ENCODE data around the gene DMRTC2. TPM values are rescaled to one million over a fixed set of nuclear protein-coding genes. Genes with fewer than 3 reads are reported as not detected.
A peak's percentile ranks its signal among the peaks of the same experiment; 100 is the strongest.

DMRTC2 gene
- total and polyA plus RNA-seq, 9 of the 15 experiments (the other 6 are each of a cell fraction or from before 2014, with no cell fraction given) = 0.03 TPM; not detected in 8

DNA sequence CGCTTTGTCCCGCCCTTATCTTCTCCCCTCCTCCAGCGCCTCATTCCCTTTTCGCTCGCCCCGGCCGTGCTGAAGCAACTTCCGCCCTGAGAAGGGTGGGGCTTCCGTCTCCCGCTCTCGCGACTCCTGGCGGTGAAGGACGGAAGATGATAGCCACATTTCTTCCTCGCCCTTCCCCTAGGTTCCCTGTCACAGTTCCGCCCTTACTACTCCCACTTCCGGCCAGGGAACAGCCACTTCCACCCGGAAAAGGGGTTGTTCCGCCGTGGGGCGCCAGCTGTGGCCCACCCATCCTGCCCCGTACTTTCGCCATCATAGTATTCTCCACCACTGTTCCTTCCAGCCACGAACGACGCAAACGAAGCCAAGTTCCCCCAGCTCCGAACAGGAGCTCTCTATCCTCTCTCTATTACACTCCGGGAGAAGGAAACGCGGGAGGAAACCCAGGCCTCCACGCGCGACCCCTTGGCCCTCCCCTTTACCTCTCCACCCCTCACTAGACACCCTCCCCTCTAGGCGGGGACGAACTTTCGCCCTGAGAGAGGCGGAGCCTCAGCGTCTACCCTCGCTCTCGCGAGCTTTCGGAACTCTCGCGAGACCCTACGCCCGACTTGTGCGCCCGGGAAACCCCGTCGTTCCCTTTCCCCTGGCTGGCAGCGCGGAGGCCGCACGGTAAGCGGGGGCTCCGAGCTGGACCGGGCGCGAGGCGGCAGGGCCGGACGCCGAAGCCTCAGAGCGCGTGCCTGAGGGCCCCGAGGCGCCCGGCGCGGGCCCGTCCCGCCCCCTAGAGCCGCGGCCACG, 15.0 kb downstream of the DMRTC2 start, which contains the start of gene RPS19 (continued):
- no peak for TF ChIP-seq ETS2 (tag; IDR thresholded peaks at IDR 0.05; ENCODE audit: borderline replicate concordance, poor library complexity, severe bottlenecking)
- TF ChIP-seq HDAC2 (IDR thresholded peaks at IDR 0.05) = peak; percentile 98
- TF ChIP-seq, protein P1, sequence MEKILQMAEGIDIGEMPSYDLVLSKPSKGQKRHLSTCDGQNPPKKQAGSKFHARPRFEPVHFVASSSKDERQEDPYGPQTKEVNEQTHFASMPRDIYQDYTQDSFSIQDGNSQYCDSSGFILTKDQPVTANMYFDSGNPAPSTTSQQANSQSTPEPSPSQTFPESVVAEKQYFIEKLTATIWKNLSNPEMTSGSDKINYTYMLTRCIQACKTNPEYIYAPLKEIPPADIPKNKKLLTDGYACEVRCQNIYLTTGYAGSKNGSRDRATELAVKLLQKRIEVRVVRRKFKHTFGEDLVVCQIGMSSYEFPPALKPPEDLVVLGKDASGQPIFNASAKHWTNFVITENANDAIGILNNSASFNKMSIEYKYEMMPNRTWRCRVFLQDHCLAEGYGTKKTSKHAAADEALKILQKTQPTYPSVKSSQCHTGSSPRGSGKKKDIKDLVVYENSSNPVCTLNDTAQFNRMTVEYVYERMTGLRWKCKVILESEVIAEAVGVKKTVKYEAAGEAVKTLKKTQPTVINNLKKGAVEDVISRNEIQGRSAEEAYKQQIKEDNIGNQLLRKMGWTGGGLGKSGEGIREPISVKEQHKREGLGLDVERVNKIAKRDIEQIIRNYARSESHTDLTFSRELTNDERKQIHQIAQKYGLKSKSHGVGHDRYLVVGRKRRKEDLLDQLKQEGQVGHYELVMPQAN (IDR thresholded peaks at IDR 0.05; ENCODE audit: borderline replicate concordance) = peak; percentile 96
- TF ChIP-seq ZNF699 (CRISPR knock-in tag; IDR thresholded peaks at IDR 0.05; ENCODE audit: insufficient replicate concordance) = no peak
- TF ChIP-seq, protein P2, sequence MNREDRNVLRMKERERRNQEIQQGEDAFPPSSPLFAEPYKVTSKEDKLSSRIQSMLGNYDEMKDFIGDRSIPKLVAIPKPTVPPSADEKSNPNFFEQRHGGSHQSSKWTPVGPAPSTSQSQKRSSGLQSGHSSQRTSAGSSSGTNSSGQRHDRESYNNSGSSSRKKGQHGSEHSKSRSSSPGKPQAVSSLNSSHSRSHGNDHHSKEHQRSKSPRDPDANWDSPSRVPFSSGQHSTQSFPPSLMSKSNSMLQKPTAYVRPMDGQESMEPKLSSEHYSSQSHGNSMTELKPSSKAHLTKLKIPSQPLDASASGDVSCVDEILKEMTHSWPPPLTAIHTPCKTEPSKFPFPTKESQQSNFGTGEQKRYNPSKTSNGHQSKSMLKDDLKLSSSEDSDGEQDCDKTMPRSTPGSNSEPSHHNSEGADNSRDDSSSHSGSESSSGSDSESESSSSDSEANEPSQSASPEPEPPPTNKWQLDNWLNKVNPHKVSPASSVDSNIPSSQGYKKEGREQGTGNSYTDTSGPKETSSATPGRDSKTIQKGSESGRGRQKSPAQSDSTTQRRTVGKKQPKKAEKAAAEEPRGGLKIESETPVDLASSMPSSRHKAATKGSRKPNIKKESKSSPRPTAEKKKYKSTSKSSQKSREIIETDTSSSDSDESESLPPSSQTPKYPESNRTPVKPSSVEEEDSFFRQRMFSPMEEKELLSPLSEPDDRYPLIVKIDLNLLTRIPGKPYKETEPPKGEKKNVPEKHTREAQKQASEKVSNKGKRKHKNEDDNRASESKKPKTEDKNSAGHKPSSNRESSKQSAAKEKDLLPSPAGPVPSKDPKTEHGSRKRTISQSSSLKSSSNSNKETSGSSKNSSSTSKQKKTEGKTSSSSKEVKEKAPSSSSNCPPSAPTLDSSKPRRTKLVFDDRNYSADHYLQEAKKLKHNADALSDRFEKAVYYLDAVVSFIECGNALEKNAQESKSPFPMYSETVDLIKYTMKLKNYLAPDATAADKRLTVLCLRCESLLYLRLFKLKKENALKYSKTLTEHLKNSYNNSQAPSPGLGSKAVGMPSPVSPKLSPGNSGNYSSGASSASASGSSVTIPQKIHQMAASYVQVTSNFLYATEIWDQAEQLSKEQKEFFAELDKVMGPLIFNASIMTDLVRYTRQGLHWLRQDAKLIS (CRISPR knock-in tag; IDR thresholded peaks at IDR 0.05) = peak; percentile 59; the same call in 1 of the 2 replicates
- no peak for TF ChIP-seq TEAD2 (tag; IDR thresholded peaks at IDR 0.05)
- TF ChIP-seq ZNF24 (IDR thresholded peaks at IDR 0.05) = peak; percentile 29; the same call in 1 of the 2 replicates
- peak; percentile 100 for TF ChIP-seq ELF2 (CRISPR knock-in tag; IDR thresholded peaks at IDR 0.05)
- TF ChIP-seq, protein P3, sequence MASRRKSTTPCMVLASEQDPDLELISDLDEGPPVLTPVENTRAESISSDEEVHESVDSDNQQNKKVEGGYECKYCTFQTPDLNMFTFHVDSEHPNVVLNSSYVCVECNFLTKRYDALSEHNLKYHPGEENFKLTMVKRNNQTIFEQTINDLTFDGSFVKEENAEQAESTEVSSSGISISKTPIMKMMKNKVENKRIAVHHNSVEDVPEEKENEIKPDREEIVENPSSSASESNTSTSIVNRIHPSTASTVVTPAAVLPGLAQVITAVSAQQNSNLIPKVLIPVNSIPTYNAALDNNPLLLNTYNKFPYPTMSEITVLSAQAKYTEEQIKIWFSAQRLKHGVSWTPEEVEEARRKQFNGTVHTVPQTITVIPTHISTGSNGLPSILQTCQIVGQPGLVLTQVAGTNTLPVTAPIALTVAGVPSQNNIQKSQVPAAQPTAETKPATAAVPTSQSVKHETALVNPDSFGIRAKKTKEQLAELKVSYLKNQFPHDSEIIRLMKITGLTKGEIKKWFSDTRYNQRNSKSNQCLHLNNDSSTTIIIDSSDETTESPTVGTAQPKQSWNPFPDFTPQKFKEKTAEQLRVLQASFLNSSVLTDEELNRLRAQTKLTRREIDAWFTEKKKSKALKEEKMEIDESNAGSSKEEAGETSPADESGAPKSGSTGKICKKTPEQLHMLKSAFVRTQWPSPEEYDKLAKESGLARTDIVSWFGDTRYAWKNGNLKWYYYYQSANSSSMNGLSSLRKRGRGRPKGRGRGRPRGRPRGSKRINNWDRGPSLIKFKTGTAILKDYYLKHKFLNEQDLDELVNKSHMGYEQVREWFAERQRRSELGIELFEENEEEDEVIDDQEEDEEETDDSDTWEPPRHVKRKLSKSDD (conservative IDR thresholded peaks at IDR 0.05; ENCODE audit: low read length) = peak; percentile 99
- TF ChIP-seq C11orf30 (IDR thresholded peaks at IDR 0.05; ENCODE audit: low read depth) = peak; percentile 63
- TF ChIP-seq COPS2 (conservative IDR thresholded peaks at IDR 0.05) = no peak
- TF ChIP-seq, protein P4, sequence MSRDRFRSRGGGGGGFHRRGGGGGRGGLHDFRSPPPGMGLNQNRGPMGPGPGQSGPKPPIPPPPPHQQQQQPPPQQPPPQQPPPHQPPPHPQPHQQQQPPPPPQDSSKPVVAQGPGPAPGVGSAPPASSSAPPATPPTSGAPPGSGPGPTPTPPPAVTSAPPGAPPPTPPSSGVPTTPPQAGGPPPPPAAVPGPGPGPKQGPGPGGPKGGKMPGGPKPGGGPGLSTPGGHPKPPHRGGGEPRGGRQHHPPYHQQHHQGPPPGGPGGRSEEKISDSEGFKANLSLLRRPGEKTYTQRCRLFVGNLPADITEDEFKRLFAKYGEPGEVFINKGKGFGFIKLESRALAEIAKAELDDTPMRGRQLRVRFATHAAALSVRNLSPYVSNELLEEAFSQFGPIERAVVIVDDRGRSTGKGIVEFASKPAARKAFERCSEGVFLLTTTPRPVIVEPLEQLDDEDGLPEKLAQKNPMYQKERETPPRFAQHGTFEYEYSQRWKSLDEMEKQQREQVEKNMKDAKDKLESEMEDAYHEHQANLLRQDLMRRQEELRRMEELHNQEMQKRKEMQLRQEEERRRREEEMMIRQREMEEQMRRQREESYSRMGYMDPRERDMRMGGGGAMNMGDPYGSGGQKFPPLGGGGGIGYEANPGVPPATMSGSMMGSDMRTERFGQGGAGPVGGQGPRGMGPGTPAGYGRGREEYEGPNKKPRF (IDR thresholded peaks at IDR 0.05; ENCODE audit: low read depth, low read length) = no peak
- no peak for TF ChIP-seq ZNF695 (CRISPR knock-in tag; IDR thresholded peaks at IDR 0.05)
- TF ChIP-seq PHF20 (IDR thresholded peaks at IDR 0.05; ENCODE audit: partially characterized antibody) = peak; percentile 95
- peak; percentile 66 for TF ChIP-seq NFIC (IDR thresholded peaks at IDR 0.05)
- peak in 1 of 2 experiments; percentile 89; a peak in 1 of 4 replicates for TF ChIP-seq KDM4B (IDR thresholded peaks at IDR 0.05; ENCODE audit: borderline replicate concordance in 2 of 2, low read depth in 1 of 2)
